DND-41 (cell line): ENCODE measurements around the gene GALNT5.

ENCODE experiments used
- ATAC-seq: fragments of 200-7000 bp; cut with Tn5 transposase; 3 replicates; pipeline ENCODE4 v1.9.1; 2021; ENCODE audit warnings: low read depth; ENCODE audit not compliant: insufficient read depth
- DNase-seq: peaks from one replicate; pipeline ENCODE4 v3.0.0-alpha.2; 2020
- H2AFZ ChIP-seq: 2 replicates; pipeline ENCODE4 v1.6.0; 2012; ENCODE audit warnings: low read depth, low read length
- H3K27ac ChIP-seq: 2 replicates; pipeline ENCODE4 v1.5.1; 2012; ENCODE audit warnings: low read length, inconsistent platforms
- H3K27me3 ChIP-seq: fragments of 200-600 bp; sonication (generic); 2 replicates; pipeline ENCODE4 v1.6.0; 2012; ENCODE audit warnings: low read length, mild to moderate bottlenecking, inconsistent platforms; ENCODE audit not compliant: insufficient read depth, poor library complexity
- H3K36me3 ChIP-seq: 2 replicates; pipeline ENCODE4 v1.5.1; 2012; ENCODE audit warnings: low read length, inconsistent platforms; ENCODE audit not compliant: insufficient read depth
- H3K4me1 ChIP-seq: 2 replicates; pipeline ENCODE4 v1.5.1; 2012; ENCODE audit warnings: mild to moderate bottlenecking, low read length; ENCODE audit not compliant: insufficient read depth
- H3K4me2 ChIP-seq: 2 replicates; pipeline ENCODE4 v1.6.0; 2012; ENCODE audit warnings: mild to moderate bottlenecking, moderate library complexity, low read length, inconsistent platforms; ENCODE audit not compliant: insufficient read depth
- H3K4me3 ChIP-seq, 2 experiments: fragments of 200-600 bp in 1 of 2; shearing (Covaris generic) in 1 of 2; 2 replicates each; pipeline ENCODE4 v1.5.1; 2012 to 2016; ENCODE audit warnings: inconsistent platforms in 2 of 2, low read length in 2 of 2, mild to moderate bottlenecking in 2 of 2, low read depth in 1 of 2, moderate library complexity in 1 of 2
- H3K79me2 ChIP-seq: 2 replicates; pipeline ENCODE4 v1.6.0; 2012; ENCODE audit warnings: low read length, inconsistent platforms; ENCODE audit not compliant: insufficient read depth
- H3K9ac ChIP-seq: 2 replicates; pipeline ENCODE4 v1.6.0; 2012; ENCODE audit warnings: low read depth, mild to moderate bottlenecking, inconsistent platforms, low read length, moderate library complexity
- H3K9me3 ChIP-seq: 2 replicates; pipeline ENCODE4 v1.5.1; 2012; ENCODE audit warnings: low read length, moderate library complexity, mild to moderate bottlenecking, inconsistent platforms; ENCODE audit not compliant: insufficient read depth, severe bottlenecking
- H4K20me1 ChIP-seq: 2 replicates; pipeline ENCODE4 v1.6.0; 2012; ENCODE audit warnings: low read length; ENCODE audit not compliant: insufficient read depth
- EZH2 ChIP-seq: IDR thresholded peaks from 3 replicates; pipeline ENCODE4 v1.6.1; 2012; ENCODE audit warnings: borderline replicate concordance, low read depth, mild to moderate bottlenecking, moderate library complexity, low read length, inconsistent platforms; ENCODE audit not compliant: severe bottlenecking
- TF ChIP-seq, protein P1 (sequence below): IDR thresholded peaks from 2 replicates; pipeline ENCODE4 v1.5.1; 2012; ENCODE audit warnings: borderline replicate concordance, low read length, moderate library complexity, mild to moderate bottlenecking; ENCODE audit not compliant: poor library complexity, severe bottlenecking; ENCODE audit errors: extremely low read depth

Gene GALNT5

DNA sequence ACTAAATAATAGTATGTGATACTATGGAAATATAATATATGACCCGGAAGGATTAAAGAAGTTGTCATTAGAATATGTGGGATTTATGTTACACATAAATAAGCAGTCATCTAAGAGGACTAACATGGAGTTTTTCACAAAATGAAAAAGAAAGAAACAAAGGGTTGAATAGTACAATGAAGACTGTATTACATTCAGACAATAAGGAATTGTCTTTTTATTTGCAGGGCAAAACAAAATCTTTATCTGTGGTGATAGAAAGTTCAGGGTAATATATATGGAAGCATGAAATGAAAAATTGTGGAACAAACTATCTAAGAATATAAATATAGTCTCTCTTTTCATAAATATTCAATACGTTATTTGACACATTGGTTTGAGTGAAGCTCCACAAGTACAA lies 62.3 kb downstream of the GALNT5 start:
- DNase-seq (no peak), ATAC-seq (no peak)
- H3K9me3 ChIP-seq = no peaks in the 10 kb centered on the region
- H3K9ac ChIP-seq = no peak overlapping the region
- H2AFZ ChIP-seq = no peak overlapping the region
- H3K4me3 ChIP-seq = no peak overlapping the region
- no peaks in the 10 kb centered on the region for H3K79me2 ChIP-seq
- no peaks in the 10 kb centered on the region for H4K20me1 ChIP-seq
- H3K36me3 ChIP-seq = no peaks in the 10 kb centered on the region
- H3K4me1 ChIP-seq = no peaks in the 10 kb centered on the region
- no peak overlapping the region for H3K4me2 ChIP-seq
- TF ChIP-seq, protein P1, sequence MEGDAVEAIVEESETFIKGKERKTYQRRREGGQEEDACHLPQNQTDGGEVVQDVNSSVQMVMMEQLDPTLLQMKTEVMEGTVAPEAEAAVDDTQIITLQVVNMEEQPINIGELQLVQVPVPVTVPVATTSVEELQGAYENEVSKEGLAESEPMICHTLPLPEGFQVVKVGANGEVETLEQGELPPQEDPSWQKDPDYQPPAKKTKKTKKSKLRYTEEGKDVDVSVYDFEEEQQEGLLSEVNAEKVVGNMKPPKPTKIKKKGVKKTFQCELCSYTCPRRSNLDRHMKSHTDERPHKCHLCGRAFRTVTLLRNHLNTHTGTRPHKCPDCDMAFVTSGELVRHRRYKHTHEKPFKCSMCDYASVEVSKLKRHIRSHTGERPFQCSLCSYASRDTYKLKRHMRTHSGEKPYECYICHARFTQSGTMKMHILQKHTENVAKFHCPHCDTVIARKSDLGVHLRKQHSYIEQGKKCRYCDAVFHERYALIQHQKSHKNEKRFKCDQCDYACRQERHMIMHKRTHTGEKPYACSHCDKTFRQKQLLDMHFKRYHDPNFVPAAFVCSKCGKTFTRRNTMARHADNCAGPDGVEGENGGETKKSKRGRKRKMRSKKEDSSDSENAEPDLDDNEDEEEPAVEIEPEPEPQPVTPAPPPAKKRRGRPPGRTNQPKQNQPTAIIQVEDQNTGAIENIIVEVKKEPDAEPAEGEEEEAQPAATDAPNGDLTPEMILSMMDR = no peak
- no peak for TF ChIP-seq EZH2
- H3K27me3 ChIP-seq = no peaks in the 10 kb centered on the region
- no peak overlapping the region for H3K27ac ChIP-seq

DNA sequence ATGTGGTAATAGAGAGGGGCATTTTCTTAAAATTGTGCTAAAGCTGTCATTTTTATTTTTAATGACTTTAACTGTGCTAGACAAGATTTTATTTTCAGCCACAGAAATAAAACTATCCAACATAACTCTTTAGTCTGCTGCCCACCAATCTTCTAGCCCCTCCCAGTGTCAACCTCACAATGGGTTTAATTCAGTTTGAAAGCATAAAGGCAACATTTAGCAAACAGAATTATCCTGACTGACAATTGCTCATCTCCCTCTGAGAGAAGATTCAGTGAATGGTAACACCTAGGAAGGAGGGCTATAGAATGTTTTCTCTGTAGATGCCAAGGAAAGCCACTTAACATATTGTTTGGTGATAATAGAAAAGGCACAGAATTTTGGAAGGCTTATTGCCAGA lies 62.9 kb downstream of the GALNT5 start:
- Histone ChIP-seq H3K9ac (no peak overlapping the region), H3K79me2 (no peaks in the 10 kb centered on the region), H3K9me3 (no peaks in the 10 kb centered on the region), H3K4me3 (no peak overlapping the region), H4K20me1 (no peaks in the 10 kb centered on the region), H3K4me1 (no peaks in the 10 kb centered on the region), H3K27ac (no peak overlapping the region), H3K27me3 (no peaks in the 10 kb centered on the region), H2AFZ (no peak overlapping the region), H3K4me2 (no peak overlapping the region), H3K36me3 (no peaks in the 10 kb centered on the region)
- ATAC-seq = no peak
- TF ChIP-seq, protein P1 = no peak
- no peak for TF ChIP-seq EZH2
- DNase-seq = no peak

DNA sequence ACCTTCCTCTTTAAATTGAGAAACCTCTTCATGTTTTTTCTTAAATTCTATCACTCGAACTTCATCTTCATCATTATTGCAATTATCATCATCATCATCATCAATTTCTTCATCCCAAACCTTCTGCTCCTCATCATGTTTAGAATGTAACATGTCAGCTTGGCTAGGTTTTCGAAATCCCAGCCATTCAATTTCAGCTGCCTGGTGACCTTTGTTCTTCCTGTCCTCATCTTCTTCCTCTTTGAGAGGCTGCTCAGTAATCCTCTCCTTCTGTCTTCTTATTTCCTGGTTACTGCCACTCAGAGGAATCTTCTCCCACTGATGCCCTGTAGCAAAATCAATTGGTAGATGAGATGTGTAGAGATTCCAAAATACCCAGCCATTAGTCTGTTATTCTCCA lies 64.0 kb downstream of the GALNT5 start:
- no peaks in the 10 kb centered on the region for H3K9me3 ChIP-seq
- ATAC-seq (no peak), DNase-seq (no peak)
- no peak for TF ChIP-seq EZH2
- TF ChIP-seq, protein P1 = no peak
- no peaks in the 10 kb centered on the region for H4K20me1 ChIP-seq
- H3K4me3 ChIP-seq = no peak overlapping the region
- no peak overlapping the region for H3K9ac ChIP-seq
- H3K36me3 ChIP-seq = no peaks in the 10 kb centered on the region
- H3K4me1 ChIP-seq = no peaks in the 10 kb centered on the region
- no peak overlapping the region for H3K27ac ChIP-seq
- no peaks in the 10 kb centered on the region for H3K27me3 ChIP-seq
- H3K4me2 ChIP-seq = no peak overlapping the region
- no peak overlapping the region for H2AFZ ChIP-seq
- no peaks in the 10 kb centered on the region for H3K79me2 ChIP-seq

DNA sequence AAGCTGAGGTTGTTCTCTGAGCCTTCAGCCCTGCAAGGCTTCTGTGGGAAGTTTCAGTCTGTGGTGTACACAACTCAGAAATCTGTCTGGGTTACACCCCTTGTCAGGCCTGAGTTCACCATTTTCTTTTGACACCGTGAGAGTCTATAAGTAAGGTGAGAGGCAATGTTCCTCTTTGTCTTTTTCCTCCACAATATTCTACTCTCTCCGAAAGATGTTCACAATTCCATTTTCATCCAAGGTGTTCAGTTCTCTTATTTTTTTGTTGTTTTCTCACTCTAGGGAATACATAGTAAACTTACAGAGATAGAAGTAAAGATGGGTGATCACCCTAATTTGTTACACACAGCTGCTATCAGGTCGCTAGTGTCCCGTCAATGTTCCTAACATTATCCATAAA lies 64.9 kb downstream of the GALNT5 start:
- Histone ChIP-seq H3K4me1 (no peaks in the 10 kb centered on the region), H3K79me2 (no peaks in the 10 kb centered on the region), H3K36me3 (no peaks in the 10 kb centered on the region), H3K27me3 (no peaks in the 10 kb centered on the region), H3K9ac (no peak overlapping the region), H3K4me2 (no peak overlapping the region), H3K9me3 (no peaks in the 10 kb centered on the region), H3K4me3 (no peak overlapping the region), H2AFZ (no peak overlapping the region), H4K20me1 (no peaks in the 10 kb centered on the region), H3K27ac (no peak overlapping the region)
- ATAC-seq (no peak), DNase-seq (no peak)
- TF ChIP-seq, protein P1 = no peak
- TF ChIP-seq EZH2 = no peak
